ENCODE results near the gene ENKD1.

GRCh38 chr16:67697422-67698185, 31.1 kb upstream of the ENKD1 start:
- no peak for TF ChIP-seq POLR2AphosphoS5 (IDR thresholded peaks at IDR 0.05; ENCODE audit: borderline replicate concordance, low read depth, low read length)
- TF ChIP-seq EZH2 (IDR thresholded peaks at IDR 0.05), result no peak
- TF ChIP-seq FOXP2 (optimal IDR thresholded peaks at IDR 0.05; ENCODE audit: control extremely low read depth, extremely low read length, insufficient read depth), result no peak

Data from SK-N-MC (cell line).